Activated T-helper 1 cell treated with anti-CD3 and anti-CD28 coated beads, Interleukin-12 subunit alpha, Interleukin-12 subunit beta, Interleukin-2, Interleukin-4 antibody, amounts not matched to agents 30 ng/mL and 10 ng/mL and 1 ng/mL, durations not matched to agents 14 hours and 24 hours and 36 hours (primary cell): Measurements from ENCODE around the gene ZNF48. TPM values are rescaled to one million over a fixed set of nuclear protein-coding genes. Genes with fewer than 3 reads are reported as not detected.
A peak's percentile ranks its signal among the peaks of the same experiment; 100 is the strongest.

Experiments used
- DNase-seq: peaks from one replicate; pipeline ENCODE4 v3.0.0; 2021; ENCODE audit warnings: low spot score
- H3K27ac Mint-ChIP-seq: one replicate; pipeline ENCODE4 v1.8.0; 2021; ENCODE audit warnings: mild to moderate bottlenecking, mixed read lengths
- H3K27me3 Mint-ChIP-seq: one replicate; pipeline ENCODE4 v1.8.0; 2022; ENCODE audit warnings: mild to moderate bottlenecking, moderate library complexity, mixed read lengths; ENCODE audit not compliant: insufficient read depth
- H3K36me3 Mint-ChIP-seq: one replicate; pipeline ENCODE4 v1.8.0; 2021; ENCODE audit warnings: low read depth, mixed read lengths
- H3K4me1 Mint-ChIP-seq: one replicate; pipeline ENCODE4 v1.8.0; 2021; ENCODE audit warnings: low read depth, mixed read lengths
- H3K4me3 Mint-ChIP-seq: one replicate; pipeline ENCODE4 v1.8.0; 2021; ENCODE audit warnings: mild to moderate bottlenecking, moderate library complexity, mixed read lengths
- H3K9me3 Mint-ChIP-seq: one replicate; pipeline ENCODE4 v1.8.0; 2021; ENCODE audit warnings: mixed read lengths
- intact Hi-C: fragments of 100-400 bp; cut with micrococcal nuclease; formaldehyde crosslinking; loops from one replicate; pipeline ENCODE4 v1.15.1; 2024
- total RNA-seq: library from RNA; stranded (reverse); gene quantifications from 2 replicates; pipeline ENCODE4 v1.2.3, GENCODE V29; 2022

The ZNF48 gene
- total RNA-seq, 1 donor from 2014 or later = 20.2 TPM

GRCh38 chr16:30446203-30446595, 51.0 kb downstream of the ZNF48 start:
- DNase-seq = no peak
- peaks cover 25% of the 10 kb centered on the region for H3K36me3 Mint-ChIP-seq
- peaks cover 46% of the 10 kb centered on the region for H3K4me1 Mint-ChIP-seq
- H3K27ac Mint-ChIP-seq = peak overlapping the region; percentile 97
- H3K27me3 Mint-ChIP-seq = no peaks in the 10 kb centered on the region
- H3K4me3 Mint-ChIP-seq = peak overlapping the region; percentile 95
- intact Hi-C loops = loop anchor here (5.0 kb wide), 1 partner anchor 41 kb away; no protein-coding TSS in a partner anchor
- H3K9me3 Mint-ChIP-seq = no peaks in the 10 kb centered on the region

GRCh38 chr16:30447512-30448226, 52.4 kb downstream of the ZNF48 start:
- Mint-ChIP-seq H3K27ac (no peak overlapping the region), H3K4me1 (peaks cover 54% of the 10 kb centered on the region)

GRCh38 chr16:30449116-30449435, 53.9 kb downstream of the ZNF48 start:
- H3K27ac Mint-ChIP-seq = no peak overlapping the region
- H3K4me1 Mint-ChIP-seq = peaks cover 49% of the 10 kb centered on the region
- intact Hi-C loops = loop anchor here (1.0 to 5.0 kb wide), 3 partner anchors 23 to 149 kb away; partner anchors contain the start of gene ITGAL

More at GRCh38 chr16:30447512-30448226, 52.4 kb downstream of the ZNF48 start:
- Mint-ChIP-seq H3K9me3 (no peaks in the 10 kb centered on the region), H3K27me3 (no peaks in the 10 kb centered on the region), H3K4me3 (no peak overlapping the region), H3K36me3 (peaks cover 23% of the 10 kb centered on the region)
- intact Hi-C loops = loop anchor here (5.0 kb wide), 1 partner anchor 40 kb away; no protein-coding TSS in a partner anchor
- no peak for DNase-seq

More at GRCh38 chr16:30449116-30449435, 53.9 kb downstream of the ZNF48 start:
- Mint-ChIP-seq H3K27me3 (no peaks in the 10 kb centered on the region), H3K9me3 (no peaks in the 10 kb centered on the region), H3K4me3 (no peak overlapping the region), H3K36me3 (peaks cover 11% of the 10 kb centered on the region)
- no peak for DNase-seq

Other genes with a start within 250 kb of the ZNF48 start
- 816 and 819 TPM in 2 replicates for gene CORO1A, start 211.8 kb upstream of the ZNF48 start, total RNA-seq
- 312 and 329 TPM in 2 replicates for gene BOLA2B, start 201.8 kb upstream of the ZNF48 start, total RNA-seq
- 63.2 and 66.4 TPM in 2 replicates for gene SLX1A, start 201.5 kb upstream of the ZNF48 start, total RNA-seq
- gene SULT1A3, start 196.2 kb upstream of the ZNF48 start, total RNA-seq = 18.9 and 20.4 TPM in 2 replicates
- 11.0 and 20.0 TPM in 2 replicates for gene NPIPB13, start 146.9 kb upstream of the ZNF48 start, total RNA-seq
- 100 and 104 TPM in 2 replicates for gene CD2BP2, start 40.1 kb upstream of the ZNF48 start, total RNA-seq
- gene TBC1D10B, start 24.9 kb upstream of the ZNF48 start, total RNA-seq = 68.9 and 73.6 TPM in 2 replicates
- gene MYL11, start 20.6 kb upstream of the ZNF48 start, total RNA-seq = 2.0 and 2.7 TPM in 2 replicates
- 195 and 200 TPM in 2 replicates for gene SEPTIN1, start 12.9 kb upstream of the ZNF48 start, total RNA-seq
- 8.1 and 8.9 TPM in 2 replicates for gene ZNF771, start 12.2 kb downstream of the ZNF48 start, total RNA-seq
- 173 and 178 TPM in 2 replicates for gene DCTPP1, start 34.6 kb downstream of the ZNF48 start, total RNA-seq
- gene SEPHS2, start 50.5 kb downstream of the ZNF48 start, total RNA-seq = 83.4 and 87.2 TPM in 2 replicates
- gene ITGAL, start 77.3 kb downstream of the ZNF48 start, total RNA-seq = 259 and 287 TPM in 2 replicates
- gene ZNF768, start 131.1 kb downstream of the ZNF48 start, total RNA-seq = 13.7 and 14.6 TPM in 2 replicates
- gene ZNF747, start 139.4 kb downstream of the ZNF48 start, total RNA-seq = 13.8 and 15.8 TPM in 2 replicates
- gene ZNF764, start 163.0 kb downstream of the ZNF48 start, total RNA-seq = 17.9 and 21.2 TPM in 2 replicates
- gene ZNF688, start 176.3 kb downstream of the ZNF48 start, total RNA-seq = 7.4 and 9.4 TPM in 2 replicates
- 19.2 and 21.5 TPM in 2 replicates for gene ZNF785, start 190.3 kb downstream of the ZNF48 start, total RNA-seq
- gene ZNF689, start 215.0 kb downstream of the ZNF48 start, total RNA-seq = 14.7 TPM in 2 replicates